ENCODE data around the gene RALGPS1.

GRCh38 chr9:127029548-127029947 lies 115.0 kb downstream of the RALGPS1 start:
- no peak for TF ChIP-seq POLR2AphosphoS5 (IDR thresholded peaks at IDR 0.05)
- TF ChIP-seq CTCF (IDR thresholded peaks at IDR 0.05), result no peak
- no peak for TF ChIP-seq POLR2A (IDR thresholded peaks at IDR 0.05; ENCODE audit: low read depth)
- no peak for TF ChIP-seq EP300 (IDR thresholded peaks at IDR 0.05)
